EH (cell line): Measurements from ENCODE around the gene TMED10.

Source experiments
- DNase-seq: peaks from one replicate; pipeline ENCODE4 v3.0.0-alpha.2; 2015; ENCODE audit warnings: low read depth

Gene TMED10

DNA sequence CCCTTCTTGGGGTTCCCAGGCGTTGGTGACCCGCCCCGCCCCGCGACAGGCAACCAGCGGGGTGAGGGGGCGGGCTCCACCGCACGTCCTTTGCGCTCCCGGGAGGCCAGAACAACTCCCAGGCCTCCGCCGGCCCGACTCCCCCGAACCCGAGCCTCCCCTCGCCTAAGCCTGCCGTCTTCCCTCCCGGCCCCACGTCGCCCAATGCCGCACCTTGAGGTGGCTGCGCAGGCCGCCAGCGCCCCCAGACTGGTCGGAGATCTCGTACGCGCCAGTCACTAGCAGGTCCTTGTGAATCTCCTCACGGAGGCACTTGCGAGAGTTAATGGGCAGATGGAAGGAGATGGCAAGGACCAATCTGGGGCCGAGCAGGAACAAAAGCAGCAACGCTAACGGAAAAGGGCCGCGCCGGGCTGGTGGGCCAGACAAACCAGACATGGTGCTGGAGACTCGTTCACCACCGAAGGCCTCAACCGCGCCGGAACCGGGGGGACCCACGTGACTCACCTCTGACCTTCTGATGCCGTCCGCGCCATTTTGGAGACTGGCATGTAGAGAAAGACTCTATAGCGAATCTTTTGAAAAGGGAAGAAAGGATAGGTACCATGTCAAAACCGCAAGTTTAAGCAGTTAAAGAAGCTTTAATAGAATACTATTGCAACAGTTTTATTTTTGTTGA lies at the start of gene TMED10:
TMED10 (minus strand) TSS at position 471 of the 679 bp plus-strand sequence; CDS start at position 438, 33 bp downstream.
- DNase-seq, result peak; percentile 87

DNA sequence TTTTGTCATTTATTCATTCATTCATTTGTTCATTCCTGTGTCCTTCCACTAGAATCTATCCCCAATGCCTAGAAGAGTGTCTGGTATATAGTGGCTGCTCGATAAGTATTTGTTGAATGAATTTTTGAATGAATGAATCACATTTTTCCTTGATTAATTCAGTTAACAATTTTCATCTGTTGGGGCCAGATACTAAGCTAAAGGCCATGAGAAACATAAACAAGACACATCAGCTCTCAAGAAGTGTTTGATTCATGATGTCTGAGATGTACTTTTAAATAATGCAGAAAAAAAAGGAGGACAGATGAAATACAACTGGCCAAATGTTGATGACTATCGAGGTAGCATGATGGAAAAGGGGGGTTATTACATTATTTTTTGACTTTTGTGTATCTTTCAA lies 48.1 kb upstream of the TMED10 start:
- DNase-seq, result peak; percentile 41

DNA sequence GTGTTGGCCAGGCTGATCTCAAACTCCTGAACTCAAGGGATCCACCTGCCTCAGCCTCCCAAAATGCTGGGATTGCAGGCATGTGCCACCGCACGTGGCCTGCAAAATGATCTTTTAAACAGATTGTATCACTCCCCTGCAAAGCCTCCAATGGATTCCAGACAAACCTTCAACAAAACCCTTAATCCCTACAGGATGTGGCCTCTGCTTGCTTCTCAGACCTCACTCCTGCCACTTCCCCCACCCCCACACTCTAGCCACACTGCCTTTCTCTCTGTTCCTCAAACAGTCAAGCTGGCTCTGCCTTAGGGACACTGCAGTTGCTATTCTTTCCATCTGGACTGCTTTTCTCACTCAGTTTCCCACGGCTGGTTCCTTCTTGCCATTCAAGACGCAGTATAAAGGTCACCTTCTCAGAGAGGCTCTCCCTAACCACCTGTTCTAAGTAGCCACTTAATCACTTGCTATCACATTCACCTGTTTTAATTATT lies 47.3 kb upstream of the TMED10 start:
- peak; percentile 73 for DNase-seq

DNA sequence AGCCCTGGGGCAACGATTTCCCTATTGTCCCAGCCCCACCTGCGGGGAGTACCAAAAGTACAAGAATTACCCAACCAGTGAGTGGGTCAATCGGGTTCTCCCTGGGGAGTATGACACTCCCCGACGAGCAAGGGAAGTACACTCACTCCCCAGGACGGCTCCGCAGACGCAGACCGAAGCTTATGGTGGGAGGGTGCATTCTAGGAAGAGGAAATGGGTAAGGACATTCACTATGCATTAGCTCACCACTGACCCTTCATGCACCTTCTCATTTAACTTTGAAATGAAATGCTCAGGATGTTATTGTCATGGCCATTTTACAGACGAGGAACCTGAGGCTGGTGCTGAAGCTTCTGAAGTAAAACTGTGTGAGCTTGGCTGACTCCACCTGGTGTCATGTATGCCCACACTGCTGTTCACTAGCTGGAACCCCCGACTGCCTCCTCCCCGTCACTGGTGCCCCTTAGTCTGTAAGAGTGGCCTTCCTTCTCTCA lies 45.8 kb upstream of the TMED10 start:
- peak; percentile 91 for DNase-seq

DNA sequence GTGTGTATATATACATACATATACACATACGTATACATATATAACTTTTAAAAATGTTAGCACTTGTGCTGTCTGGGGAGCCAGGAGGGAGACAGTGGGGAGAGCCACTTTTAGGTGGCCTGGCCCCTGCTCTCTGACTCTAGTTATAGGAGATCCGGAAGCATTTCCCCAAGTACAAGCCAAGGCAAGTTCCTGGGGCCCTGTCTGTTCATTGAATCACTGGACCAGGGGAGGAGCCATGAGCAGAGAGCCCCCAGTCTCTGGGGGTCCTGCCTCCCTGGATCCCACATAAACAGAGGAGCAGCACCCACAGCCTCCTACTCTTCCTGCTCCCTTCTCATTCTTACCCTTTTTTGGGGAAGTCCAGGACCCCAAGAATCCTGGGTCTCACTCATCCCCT lies 45.4 kb upstream of the TMED10 start:
- no peak for DNase-seq

DNA sequence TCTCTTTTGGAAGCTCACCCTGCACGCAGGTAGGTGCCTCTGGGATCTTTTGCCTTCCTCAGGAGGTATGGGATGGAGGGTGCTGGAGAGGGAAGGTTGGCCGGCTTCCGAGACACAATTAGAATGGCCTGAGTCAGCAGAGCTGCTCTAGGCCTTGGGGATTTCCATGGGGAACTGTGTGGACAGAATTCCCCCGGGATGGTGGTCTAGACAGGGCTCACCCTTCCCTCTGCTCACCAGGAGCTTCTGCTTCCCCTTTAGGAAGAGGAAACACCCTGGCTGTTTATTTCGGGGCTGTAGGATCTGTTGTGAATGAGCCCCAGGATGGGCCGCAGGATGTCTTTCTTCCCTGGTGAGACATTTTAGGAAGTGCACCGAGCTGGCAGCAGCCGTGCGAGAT lies 43.7 kb upstream of the TMED10 start:
- DNase-seq, result no peak

DNA sequence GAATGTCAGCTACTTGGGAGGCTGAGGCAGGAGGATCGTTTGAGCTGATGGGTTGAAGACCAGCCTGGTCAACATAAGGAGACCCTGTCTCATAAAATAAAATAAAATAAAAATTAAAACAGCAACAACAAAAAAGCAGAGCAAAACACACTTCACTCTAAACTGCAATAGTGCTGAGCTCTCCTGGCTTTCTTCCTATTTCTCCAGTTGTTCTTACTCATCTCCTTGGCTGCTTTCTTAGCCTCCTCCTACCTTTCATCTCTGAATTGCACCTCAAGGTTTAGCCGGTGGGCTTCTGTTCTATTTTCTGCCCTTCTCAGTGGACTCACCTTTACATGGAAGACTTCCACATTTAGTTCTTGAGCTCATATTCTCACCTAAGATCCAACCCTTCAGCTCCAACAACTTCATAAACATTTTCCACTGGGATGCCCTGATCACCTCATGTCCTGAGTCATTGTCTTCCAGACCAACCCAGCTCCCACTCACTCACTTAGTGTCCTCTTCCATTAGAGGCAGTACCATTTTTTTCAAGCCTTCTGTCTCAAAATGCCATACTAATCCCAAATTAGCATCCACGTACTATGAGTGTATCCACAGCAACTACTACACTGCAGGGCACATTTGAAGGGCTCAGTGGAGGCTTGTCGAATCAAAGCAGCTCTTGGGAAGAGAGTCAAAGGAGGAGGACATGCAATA lies 41.2 kb upstream of the TMED10 start:
- DNase-seq, result no peak

DNA sequence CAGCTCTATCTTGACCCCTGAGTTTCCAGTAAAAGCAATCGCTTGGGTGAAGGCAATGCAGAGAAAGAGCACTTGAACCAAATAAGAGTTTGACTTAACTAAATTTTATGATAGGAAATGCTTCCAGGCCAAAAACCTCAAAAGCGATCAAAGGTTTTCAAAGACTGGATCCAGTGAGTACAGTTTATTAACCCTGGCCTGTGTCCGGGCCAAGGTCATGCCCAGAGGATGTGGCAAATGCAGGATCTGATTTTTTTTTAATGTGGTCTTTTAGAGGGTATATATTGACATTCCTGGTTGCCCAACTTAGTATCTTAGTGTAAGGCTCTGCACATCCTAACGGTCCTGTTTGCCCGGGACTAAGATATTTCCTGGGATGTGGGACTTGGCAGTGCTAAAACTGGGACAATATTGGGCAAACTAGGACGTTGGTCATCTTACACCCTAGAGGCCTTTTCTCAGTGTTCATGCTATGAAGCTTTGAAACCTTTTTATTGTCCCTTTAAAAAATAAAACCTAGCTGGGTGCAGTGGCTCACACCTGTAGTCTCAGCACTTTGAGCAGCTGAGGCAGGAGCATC lies 40.1 kb upstream of the TMED10 start:
- no peak for DNase-seq

DNA sequence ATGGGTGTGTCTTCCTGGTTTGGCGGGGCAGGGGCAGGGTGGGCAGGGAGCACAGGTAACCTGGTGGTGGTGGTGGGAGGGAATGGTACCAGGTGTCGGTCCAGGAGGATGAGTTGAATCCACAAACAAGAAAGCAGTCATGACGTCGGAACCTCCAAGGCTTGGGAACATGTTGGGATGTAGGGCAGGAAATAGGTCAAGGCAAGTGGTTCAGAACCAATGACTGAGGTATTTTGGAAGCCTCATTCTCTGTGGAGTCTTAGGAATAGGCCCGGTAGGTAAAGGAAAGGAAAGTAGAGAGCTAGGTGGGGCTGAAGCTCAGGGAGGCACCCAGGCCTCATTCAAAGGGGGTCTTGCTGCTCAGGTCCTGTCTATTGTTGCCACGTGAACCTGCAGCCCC lies 39.1 kb upstream of the TMED10 start:
- DNase-seq, result no peak

DNA sequence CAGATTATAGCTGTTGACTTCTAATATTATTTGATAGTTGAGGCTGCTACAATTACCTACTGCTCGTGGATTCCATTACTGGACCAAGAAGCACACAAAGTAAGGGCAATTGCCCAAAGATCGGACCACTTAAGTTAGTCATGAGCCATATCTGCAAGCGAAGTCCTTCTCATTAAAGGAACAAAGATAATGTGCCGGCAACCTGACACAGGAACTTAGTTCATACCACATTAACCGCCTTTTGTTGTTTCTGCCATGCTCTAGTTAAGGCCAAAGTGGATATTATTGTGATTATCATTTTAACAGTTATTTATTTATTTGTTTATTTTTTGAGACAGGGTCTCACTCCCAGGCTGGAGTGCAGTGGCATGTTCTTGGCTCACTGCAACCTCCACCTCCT lies 38.1 kb upstream of the TMED10 start:
- DNase-seq, result no peak

DNA sequence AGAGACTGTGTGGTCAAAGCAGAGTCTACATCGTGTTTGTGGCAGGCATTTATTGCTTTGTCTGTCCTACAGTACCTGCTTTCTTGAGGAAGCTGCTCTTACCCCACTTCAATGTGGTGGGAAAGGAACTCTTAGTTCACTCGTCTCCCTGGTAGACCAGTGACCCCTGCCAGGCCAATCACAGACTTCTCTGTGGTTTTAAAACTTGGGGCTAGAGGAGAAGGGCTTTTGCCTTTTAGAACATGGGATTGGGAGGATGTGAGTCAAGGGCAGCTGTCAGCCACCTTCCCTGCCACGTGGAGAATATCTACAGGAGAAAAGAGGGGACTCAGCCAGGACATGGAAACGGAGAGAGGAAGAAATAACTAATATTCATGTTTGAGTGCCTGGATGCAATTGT lies 36.8 kb upstream of the TMED10 start:
- DNase-seq, result no peak

DNA sequence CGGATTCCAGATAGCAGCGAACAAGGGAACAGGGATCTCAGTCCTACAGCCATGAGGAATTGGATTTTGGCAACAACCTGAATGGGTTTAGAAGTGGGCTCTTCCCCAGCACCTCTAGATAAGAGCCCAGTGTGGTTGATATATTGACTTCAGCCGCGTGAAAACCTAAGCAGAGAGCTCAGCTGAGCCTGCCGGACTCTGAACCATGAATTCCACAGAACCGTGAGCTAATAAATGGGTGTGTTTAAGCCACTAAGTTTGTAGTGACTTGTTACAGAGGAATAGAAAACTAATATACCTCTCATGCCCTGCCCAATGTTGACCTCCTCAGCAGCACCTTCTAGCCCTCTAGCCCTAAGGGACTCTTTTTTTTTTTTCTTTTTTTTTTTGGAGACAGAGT lies 32.4 kb upstream of the TMED10 start:
- no peak for DNase-seq

DNA sequence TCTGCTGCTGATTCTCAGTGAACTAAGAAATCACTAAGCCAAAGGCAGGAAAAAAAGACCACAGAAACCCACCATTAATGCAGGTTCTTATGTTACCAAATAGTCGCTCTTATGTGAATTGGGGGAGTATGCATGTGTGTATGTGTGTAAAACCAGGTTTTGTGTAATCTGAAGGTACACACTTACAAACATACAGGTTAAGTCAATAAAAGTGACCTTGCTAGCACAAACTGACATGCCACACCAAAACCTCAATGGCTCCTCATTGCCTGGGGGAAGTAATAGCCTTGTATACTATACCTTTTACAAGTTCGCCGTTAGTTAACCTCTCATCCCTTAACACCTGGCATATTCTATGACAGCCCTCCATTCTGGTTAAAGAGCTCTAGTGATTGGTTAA lies 29.8 kb upstream of the TMED10 start:
- DNase-seq, result no peak

DNA sequence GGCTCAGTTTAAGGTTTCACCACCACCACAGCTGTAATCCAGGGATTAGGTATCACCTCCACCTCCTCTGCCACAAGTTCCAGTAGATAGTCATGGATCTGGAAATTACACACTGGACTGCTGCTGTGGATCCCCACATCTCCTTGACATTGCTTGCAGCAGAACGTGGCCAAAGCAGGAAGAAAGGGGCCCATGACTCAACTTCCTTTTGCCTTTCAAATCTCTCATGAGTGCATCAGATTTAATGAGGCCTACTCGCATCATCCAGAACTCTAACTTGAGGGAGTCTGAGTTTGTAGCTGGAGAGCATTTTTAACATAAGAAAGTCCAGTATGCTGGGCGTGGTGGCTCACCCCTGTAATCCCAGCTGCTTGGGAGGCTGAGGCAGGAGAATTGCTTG lies 29.2 kb upstream of the TMED10 start:
- DNase-seq, result peak; percentile 78

DNA sequence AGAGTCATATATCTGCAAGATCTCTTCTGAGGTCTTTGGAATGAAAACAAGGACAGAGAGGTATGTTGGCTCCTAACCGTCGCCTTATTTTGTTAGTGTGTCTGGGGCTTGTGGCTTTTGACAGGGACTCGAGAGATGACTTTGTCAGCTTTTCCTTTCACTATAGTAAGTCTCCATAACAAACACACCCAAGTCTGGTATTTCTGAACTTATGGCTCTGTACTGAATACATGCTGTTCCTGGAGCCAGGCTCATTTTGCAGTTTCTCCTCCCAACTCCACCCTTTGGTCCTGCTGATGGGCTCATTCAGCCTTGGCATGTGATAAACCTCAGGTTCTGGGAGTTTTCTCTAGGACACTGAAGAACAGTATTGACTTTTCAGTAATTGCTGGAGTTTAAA lies 27.7 kb upstream of the TMED10 start:
- peak; percentile 65 for DNase-seq

DNA sequence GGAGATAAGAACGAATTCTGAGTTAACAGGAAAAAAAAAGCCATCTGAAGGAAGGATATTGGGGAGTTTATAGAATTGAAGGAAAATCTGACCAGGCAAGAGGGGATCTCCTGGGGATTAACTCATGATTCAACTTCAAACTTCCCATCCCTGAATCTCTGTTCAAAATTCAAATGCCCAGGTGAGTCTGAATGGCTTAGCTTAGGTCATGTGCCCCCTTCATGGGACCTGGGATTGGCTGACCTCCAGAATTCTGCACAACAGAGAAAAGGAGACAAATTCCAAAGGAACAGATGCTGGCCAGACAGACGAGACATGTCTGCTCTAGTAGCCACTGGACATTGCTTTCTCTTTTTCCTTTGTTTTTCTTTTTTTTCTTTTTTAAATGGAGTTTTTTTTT lies 26.2 kb upstream of the TMED10 start:
- DNase-seq, result no peak

DNA sequence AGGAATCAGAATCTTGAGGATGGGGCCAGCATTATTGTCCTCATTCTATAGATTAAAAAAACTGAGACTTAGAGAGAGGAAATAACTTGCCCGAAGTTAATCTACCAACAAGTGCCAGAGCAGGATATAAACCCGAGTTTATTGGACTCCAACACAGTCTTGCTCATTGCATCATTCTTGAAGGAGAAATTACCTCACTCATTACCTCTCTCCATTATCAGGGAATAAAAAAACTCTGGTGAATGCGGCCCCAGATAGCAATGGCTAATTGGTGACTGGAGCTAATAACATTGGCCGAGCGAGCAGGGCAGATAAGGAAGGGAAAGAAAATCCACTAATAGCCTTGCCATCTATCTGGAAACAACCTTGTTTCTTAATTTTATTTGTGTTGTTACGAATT lies 24.7 kb upstream of the TMED10 start:
- no peak for DNase-seq

DNA sequence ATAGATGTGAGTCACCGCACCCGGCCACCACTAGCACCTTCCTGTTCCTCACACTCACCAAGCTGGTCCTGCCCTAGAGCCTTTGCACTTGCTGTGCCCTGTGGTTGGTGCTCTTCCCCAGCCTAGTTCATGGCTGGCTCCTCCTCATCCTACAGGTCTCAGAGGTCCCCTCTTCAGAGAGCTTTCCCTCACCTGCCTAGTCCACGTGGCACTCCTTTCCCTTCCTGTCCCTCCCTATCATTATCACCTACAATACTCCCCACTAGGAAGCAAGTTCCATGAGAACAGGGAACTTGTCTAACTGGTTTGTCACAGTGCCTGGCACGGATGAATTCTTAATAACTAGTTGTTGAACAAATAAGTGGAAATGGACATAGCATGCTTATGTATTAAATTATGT lies 24.0 kb upstream of the TMED10 start:
- no peak for DNase-seq

DNA sequence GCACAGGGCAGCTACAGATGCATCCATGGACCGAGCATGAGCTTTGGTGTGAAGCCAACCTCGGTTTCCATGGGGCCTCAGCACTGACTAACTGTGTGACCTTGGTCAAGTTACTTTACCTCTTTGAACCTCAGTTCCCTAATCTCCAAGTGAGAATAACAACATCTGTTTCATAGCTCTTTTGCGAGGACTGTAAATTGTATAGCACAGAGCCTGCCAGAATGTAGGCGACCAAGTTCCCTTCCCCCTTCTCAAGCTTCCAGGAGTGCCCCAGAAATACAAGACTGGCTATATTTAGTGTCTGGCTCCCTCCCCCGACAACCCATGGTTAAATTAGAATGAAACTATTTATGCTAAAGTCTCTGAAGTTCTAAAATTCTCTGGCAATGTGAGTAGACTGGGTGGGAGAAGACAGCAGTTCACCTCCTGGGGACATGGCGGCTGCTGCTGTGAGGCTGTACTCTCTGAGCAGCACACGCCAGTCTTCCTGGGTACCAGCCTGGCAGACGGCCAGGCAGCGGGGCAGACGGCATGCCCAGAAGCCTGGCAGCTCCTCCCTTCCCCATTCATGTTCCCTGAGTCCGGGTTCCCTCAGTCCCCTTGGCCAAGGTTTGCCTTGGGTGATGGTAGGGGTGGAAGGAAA lies 22.0 kb upstream of the TMED10 start:
- DNase-seq, result peak; percentile 67

DNA sequence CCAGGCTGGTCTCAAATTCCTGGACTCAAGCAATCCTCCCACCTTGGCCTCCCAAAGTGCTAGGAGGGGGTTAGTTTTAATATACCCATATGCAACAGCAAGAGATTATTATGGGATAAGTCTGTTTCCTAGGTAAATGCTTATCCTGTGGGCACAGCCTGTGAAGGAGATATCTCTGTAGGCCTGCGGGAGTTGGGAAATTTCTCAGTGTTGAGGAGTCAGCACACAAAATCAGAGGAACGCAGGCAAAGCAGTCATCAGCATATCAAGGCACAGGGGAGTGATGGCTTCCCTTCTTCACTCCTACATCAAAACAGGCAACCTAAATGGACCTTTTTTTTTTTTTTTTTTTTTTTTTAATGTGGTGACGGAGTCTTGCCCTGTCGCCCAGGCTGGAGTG lies 20.9 kb upstream of the TMED10 start:
- no peak for DNase-seq

DNA sequence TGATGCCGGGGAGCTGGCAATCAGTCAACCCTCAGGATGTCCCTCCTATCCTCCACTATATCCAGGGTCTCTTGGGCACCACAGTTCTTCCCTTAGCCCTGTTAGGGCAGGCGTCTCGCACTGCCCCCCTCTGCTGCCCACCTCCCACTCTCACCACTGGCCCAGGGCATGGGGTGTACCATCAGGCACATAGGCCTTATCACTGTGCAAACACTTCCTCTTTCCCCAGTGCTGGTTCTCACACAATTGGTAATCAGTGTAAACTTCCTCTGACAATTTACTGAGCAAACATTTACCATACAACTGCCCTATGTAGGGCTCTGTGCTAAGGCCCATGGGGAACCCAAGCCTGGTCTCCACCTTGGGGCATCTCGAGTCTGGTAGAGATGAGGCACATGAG lies 20.1 kb upstream of the TMED10 start:
- no peak for DNase-seq

DNA sequence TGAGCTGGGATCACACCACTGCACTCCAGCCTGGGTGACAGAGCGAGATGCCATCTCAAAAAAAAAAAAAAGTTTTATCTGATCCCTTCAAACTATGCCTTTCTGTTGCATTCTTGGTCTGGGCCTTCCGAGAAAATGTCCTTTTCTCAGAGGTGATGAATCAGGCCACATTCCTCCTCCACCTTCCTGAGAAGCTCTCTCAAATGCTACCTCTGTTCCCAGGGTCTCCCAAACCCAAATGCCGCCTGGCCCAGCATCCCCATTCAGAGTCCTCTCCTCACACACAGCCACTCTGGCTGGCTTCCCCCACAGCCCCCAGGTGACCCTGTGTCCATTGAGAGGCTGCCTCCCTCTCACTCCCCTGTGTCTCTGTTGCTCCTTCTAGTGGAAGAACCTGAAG lies 19.7 kb upstream of the TMED10 start:
- DNase-seq, result no peak

DNA sequence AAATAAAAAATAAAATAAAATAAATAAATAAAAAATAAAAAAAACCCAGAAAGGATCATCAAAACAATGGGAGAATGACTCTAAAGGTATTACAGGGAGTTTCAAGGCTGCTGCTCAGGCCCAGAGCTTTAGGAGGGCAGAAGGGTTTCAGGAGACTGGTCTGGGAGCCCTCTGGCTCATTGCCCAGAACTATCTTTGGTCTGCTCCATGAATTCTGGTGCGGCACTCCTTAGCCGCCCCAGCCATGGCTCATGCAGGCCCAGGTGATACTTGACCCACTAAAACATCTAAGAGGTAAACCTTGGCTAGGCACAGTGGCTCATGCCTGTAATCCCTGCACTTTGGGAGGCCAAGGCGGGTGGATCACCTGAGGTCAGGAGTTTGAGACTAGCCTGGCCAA lies 14.7 kb upstream of the TMED10 start:
- no peak for DNase-seq
